Glomerular visceral epithelial cell (primary cell): ENCODE results near the gene IKBKG.
"Not testable (repeated sequence)": the region's sequence is repeated elsewhere in the genome, so short reads cannot be mapped to it uniquely, and the experiment has no call there.

ENCODE experiments used
- DNase-seq: peaks from one replicate; pipeline ENCODE4 v3.0.0-alpha.2; 2016; ENCODE audit errors: extremely low spot score

The IKBKG gene

GRCh38 chrX:154558896-154559295, 11.5 kb downstream of the IKBKG start:
- DNase-seq = not testable (repeated sequence)

- not testable (repeated sequence) for DNase-seq
Measured at GRCh38 chrX:154560326-154560725, 12.9 kb downstream of the IKBKG start.

GRCh38 chrX:154562295-154562694, 14.9 kb downstream of the IKBKG start:
- not testable (repeated sequence) for DNase-seq

GRCh38 chrX:154570361-154570760, 22.9 kb downstream of the IKBKG start:
- DNase-seq = not testable (repeated sequence)

- DNase-seq = not testable (repeated sequence)
Measured at GRCh38 chrX:154573061-154573460, 25.6 kb downstream of the IKBKG start.

GRCh38 chrX:154575076-154575475, 27.7 kb downstream of the IKBKG start:
- DNase-seq = not testable (repeated sequence)

GRCh38 chrX:154582994-154583393, 35.6 kb downstream of the IKBKG start:
- not testable (repeated sequence) for DNase-seq

GRCh38 chrX:154584585-154585183, 37.3 kb downstream of the IKBKG start, which contains the start of gene CTAG1A:
CTAG1A (plus strand) TSS chrX:154585133; CDS start chrX:154585207, 74 bp downstream.
- not testable (repeated sequence) for DNase-seq

GRCh38 chrX:154590415-154590814, 43.0 kb downstream of the IKBKG start:
- DNase-seq = not testable (repeated sequence)

- no peak for DNase-seq
Measured at GRCh38 chrX:154592505-154592904, 45.1 kb downstream of the IKBKG start.

- DNase-seq = no peak
Measured at GRCh38 chrX:154593201-154593600, 45.8 kb downstream of the IKBKG start.

GRCh38 chrX:154594491-154594890, 47.1 kb downstream of the IKBKG start:
- DNase-seq = no peak

GRCh38 chrX:154595559-154596249, 48.3 kb downstream of the IKBKG start:
- DNase-seq = no peak

GRCh38 chrX:154596290-154596929, 49.0 kb downstream of the IKBKG start:
- peak; percentile 87 for DNase-seq

GRCh38 chrX:154597221-154597620, 49.8 kb downstream of the IKBKG start:
- no peak for DNase-seq

GRCh38 chrX:154598656-154599055, 51.2 kb downstream of the IKBKG start:
- DNase-seq = no peak

GRCh38 chrX:154599531-154599930, 52.1 kb downstream of the IKBKG start:
- no peak for DNase-seq

- DNase-seq = peak; percentile 53
Measured at GRCh38 chrX:154600759-154601374, 53.4 kb downstream of the IKBKG start.

- no peak for DNase-seq
Measured at GRCh38 chrX:154602226-154602625, 54.8 kb downstream of the IKBKG start.

- no peak for DNase-seq
Measured at GRCh38 chrX:154602766-154603437, 55.5 kb downstream of the IKBKG start.
